Breast epithelium (tissue), 3 donors: ENCODE results near the gene TMEM267.

Experiments
- CTCF ChIP-seq, 3 donors: fragments of 450-650 bp; IDR thresholded peaks; one replicate each; pipeline ENCODE4 v1.5.1; 2016 to 2017; ENCODE audit warnings: antibody characterized with exemption in 3 of 3, mild to moderate bottlenecking in 3 of 3, moderate library complexity in 3 of 3
- POLR2A ChIP-seq: fragments of 450-650 bp; IDR thresholded peaks from one replicate; pipeline ENCODE4 v1.6.1; 2016; ENCODE audit warnings: antibody characterized with exemption, mild to moderate bottlenecking, moderate library complexity

GRCh38 chr5:43486353-43486752 is 2.7 kb upstream of the TMEM267 start:
- TF ChIP-seq CTCF (IDR thresholded peaks at IDR 0.05) (no peak), POLR2A (no peak)
